ENCODE results near the gene FOXL2.

GRCh38 chr3:138964923-138965322, 18.0 kb upstream of the FOXL2 start:
- TF ChIP-seq EZH2 (IDR thresholded peaks at IDR 0.05; ENCODE audit: low read length, unreplicated experiment), result no peak
- TF ChIP-seq, protein P1, sequence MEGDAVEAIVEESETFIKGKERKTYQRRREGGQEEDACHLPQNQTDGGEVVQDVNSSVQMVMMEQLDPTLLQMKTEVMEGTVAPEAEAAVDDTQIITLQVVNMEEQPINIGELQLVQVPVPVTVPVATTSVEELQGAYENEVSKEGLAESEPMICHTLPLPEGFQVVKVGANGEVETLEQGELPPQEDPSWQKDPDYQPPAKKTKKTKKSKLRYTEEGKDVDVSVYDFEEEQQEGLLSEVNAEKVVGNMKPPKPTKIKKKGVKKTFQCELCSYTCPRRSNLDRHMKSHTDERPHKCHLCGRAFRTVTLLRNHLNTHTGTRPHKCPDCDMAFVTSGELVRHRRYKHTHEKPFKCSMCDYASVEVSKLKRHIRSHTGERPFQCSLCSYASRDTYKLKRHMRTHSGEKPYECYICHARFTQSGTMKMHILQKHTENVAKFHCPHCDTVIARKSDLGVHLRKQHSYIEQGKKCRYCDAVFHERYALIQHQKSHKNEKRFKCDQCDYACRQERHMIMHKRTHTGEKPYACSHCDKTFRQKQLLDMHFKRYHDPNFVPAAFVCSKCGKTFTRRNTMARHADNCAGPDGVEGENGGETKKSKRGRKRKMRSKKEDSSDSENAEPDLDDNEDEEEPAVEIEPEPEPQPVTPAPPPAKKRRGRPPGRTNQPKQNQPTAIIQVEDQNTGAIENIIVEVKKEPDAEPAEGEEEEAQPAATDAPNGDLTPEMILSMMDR (conservative IDR thresholded peaks at IDR 0.05; ENCODE audit: low read depth, low read length), result no peak

All from PC-3 (cell line).